HCT116 (cell line): Measurements from ENCODE around the gene UVRAG. TPM values are rescaled to one million over a fixed set of nuclear protein-coding genes. Genes with fewer than 3 reads are reported as not detected.

Experiments used
- ATAC-seq: fragments of 200-7000 bp; cut with Tn5 transposase; 2 replicates; pipeline ENCODE4 v1.9.1; 2020; ENCODE audit warnings: mild to moderate bottlenecking, moderate library complexity
- BruUV-seq: library from RNA; stranded (reverse); fragments of 400-500 nt; replicated peaks from 2 replicates; lab custom pipeline; 2021; lab: Mats Ljungman, UMichigan
- CTCF ChIA-PET: fragments of 300-600 bp; sonication (Branson Sonifier 250); formaldehyde crosslinking; loops from one replicate; lab custom pipeline; 2021; ENCODE audit warnings: antibody characterized with exemption; lab: Charles Lee
- POLR2A ChIA-PET: fragments of 300-600, 350-600 bp; sonication (Branson Sonifier 250); formaldehyde crosslinking; loops from one replicate; lab custom pipeline; 2021; ENCODE audit warnings: antibody characterized with exemption; lab: Charles Lee
- RAD21 ChIA-PET, 2 experiments: fragments of 300-600 bp; sonication (Branson Sonifier 250); formaldehyde crosslinking; loops; one replicate each; lab custom pipeline; 2023; ENCODE audit warnings: low total read pairs in 2 of 2; ENCODE audit not compliant: uncharacterized antibody in 2 of 2, unreplicated experiment in 2 of 2, low non-redundant PET in 1 of 2; lab: Charles Lee
- DNase-seq: peaks from one replicate; pipeline ENCODE4 v3.0.0-alpha.2; 2010; ENCODE audit warnings: low read depth, low spot score
- H2AFZ ChIP-seq: fragments of 200-600 bp; shearing (Covaris generic), sonication (generic); 2 replicates; pipeline ENCODE4 v1.6.1; 2017; ENCODE audit warnings: low read depth, mixed run types, mixed read lengths, antibody characterized with exemption, low read length; ENCODE audit not compliant: poor library complexity, severe bottlenecking
- H3K27ac ChIP-seq: 2 replicates; pipeline ENCODE4 v1.5.1; 2012; ENCODE audit warnings: low read depth, low read length
- H3K27me3 ChIP-seq: fragments of 200-600 bp; sonication (generic); 2 replicates; pipeline ENCODE4 v1.6.1; 2016; ENCODE audit warnings: mixed run types, low read length, mixed read lengths; ENCODE audit not compliant: insufficient read depth
- H3K36me3 ChIP-seq, 2 experiments: fragments of 200-500 bp in 1 of 2; fragments of 200-600 bp in 1 of 2; sonication (Bioruptor generic) in 1 of 2; sonication (generic) in 1 of 2; 2 replicates each; pipeline versions ENCODE4 v1.5.1 to v1.6.1; 2014 to 2016; ENCODE audit warnings: low read length in 2 of 2, inconsistent platforms in 1 of 2, mixed read lengths in 1 of 2, mixed run types in 1 of 2; ENCODE audit not compliant: insufficient read depth in 2 of 2, control insufficient read depth in 1 of 2
- H3K4me1 ChIP-seq, 2 experiments: fragments of 200-600 bp in 1 of 2; sonication (generic) in 1 of 2; 2 replicates each; pipeline versions ENCODE4 v1.5.1 to v1.6.1; 2012 to 2017; ENCODE audit warnings: low read length in 2 of 2, inconsistent platforms in 1 of 2, mild to moderate bottlenecking in 1 of 2, mixed read lengths in 1 of 2, mixed run types in 1 of 2, moderate library complexity in 1 of 2; ENCODE audit not compliant: insufficient read depth in 2 of 2, control insufficient read depth in 1 of 2
- H3K4me2 ChIP-seq: fragments of 200-600 bp; sonication (generic); 2 replicates; pipeline ENCODE4 v1.6.1; 2017; ENCODE audit warnings: mixed run types, low read length, mixed read lengths
- H3K4me3 ChIP-seq, 2 experiments: fragments of 200-600 bp in 1 of 2; sonication (generic) in 1 of 2; replicated peaks in 1 of 2; 2 replicates each; pipeline ENCODE4 v1.5.1; 2011 to 2016; ENCODE audit warnings: low read length in 2 of 2, control low read depth in 1 of 2, low read depth in 1 of 2, mild to moderate bottlenecking in 1 of 2, mixed read lengths in 1 of 2, mixed run types in 1 of 2
- H3K79me2 ChIP-seq: fragments of 200-600 bp; sonication (generic); 2 replicates; pipeline ENCODE4 v1.6.1; 2017; ENCODE audit warnings: mild to moderate bottlenecking, mixed run types, low read length, moderate library complexity, mixed read lengths; ENCODE audit not compliant: insufficient read depth
- H3K9ac ChIP-seq: fragments of 200-600 bp; sonication (generic); 2 replicates; pipeline ENCODE4 v1.6.1; 2016; ENCODE audit warnings: low read length, mixed read lengths
- H3K9me2 ChIP-seq: fragments of 200-600 bp; sonication (generic), shearing (Covaris generic); 2 replicates; pipeline ENCODE4 v1.6.1; 2017; ENCODE audit warnings: mixed run types, mild to moderate bottlenecking, moderate library complexity; ENCODE audit not compliant: insufficient read depth
- H3K9me3 ChIP-seq, 2 experiments: fragments of 200-500 bp in 1 of 2; fragments of 200-600 bp in 1 of 2; sonication (Bioruptor generic) in 1 of 2; sonication (generic) in 1 of 2; 2 replicates each; pipeline ENCODE4 v1.6.1; 2014 to 2017; ENCODE audit warnings: low read length in 2 of 2, mixed read lengths in 2 of 2, inconsistent platforms in 1 of 2, low read depth in 1 of 2, mild to moderate bottlenecking in 1 of 2, mixed run types in 1 of 2, moderate library complexity in 1 of 2; ENCODE audit not compliant: control insufficient read depth in 1 of 2, insufficient read depth in 1 of 2
- H4K20me1 ChIP-seq: fragments of 200-600 bp; sonication (generic), shearing (Covaris generic); 2 replicates; pipeline ENCODE4 v1.6.1; 2017; ENCODE audit warnings: mixed run types, mild to moderate bottlenecking, moderate library complexity; ENCODE audit not compliant: insufficient read depth
- ATF3 ChIP-seq: IDR thresholded peaks from 2 replicates; pipeline ENCODE4 v1.6.1; 2012
- CBX3 ChIP-seq: IDR thresholded peaks from 2 replicates; pipeline ENCODE4 v1.6.1; 2012; ENCODE audit warnings: low read depth
- CEBPB ChIP-seq: IDR thresholded peaks from 2 replicates; pipeline ENCODE4 v1.6.1; 2012; ENCODE audit warnings: low read depth
- CTCF ChIP-seq, 3 experiments: fragments of 200-600 bp in 1 of 3; sonication (generic) in 1 of 3; IDR thresholded peaks in 2 of 3; conservative IDR thresholded peaks in 1 of 3; 2 replicates each; pipeline ENCODE4 v1.5.1; 2012 to 2017; ENCODE audit warnings: low read depth in 2 of 3, low read length in 2 of 3, antibody characterized with exemption in 1 of 3, borderline replicate concordance in 1 of 3, control low read depth in 1 of 3, mild to moderate bottlenecking in 1 of 3, mixed read lengths in 1 of 3, mixed run types in 1 of 3, moderate library complexity in 1 of 3; ENCODE audit not compliant: insufficient read depth in 1 of 3
- EGR1 ChIP-seq: IDR thresholded peaks from 2 replicates; pipeline ENCODE4 v1.6.1; 2012; ENCODE audit warnings: low read depth
- ELF1 ChIP-seq: IDR thresholded peaks from 2 replicates; pipeline ENCODE4 v1.6.1; 2012; ENCODE audit warnings: low read depth, borderline replicate concordance
- EZH2 ChIP-seq: fragments of 200-600 bp; sonication (generic); IDR thresholded peaks from 2 replicates; pipeline ENCODE4 v1.6.1; 2017; ENCODE audit warnings: antibody characterized with exemption, mixed run types
- EZH2phosphoT487 ChIP-seq: fragments of 200-600 bp; IDR thresholded peaks from 2 replicates; pipeline ENCODE4 v1.6.1; 2018; ENCODE audit warnings: antibody characterized with exemption, borderline replicate concordance
- FOSL1 ChIP-seq: IDR thresholded peaks from 2 replicates; pipeline ENCODE4 v1.6.1; 2012; ENCODE audit warnings: low read depth
- JUND ChIP-seq: IDR thresholded peaks from 2 replicates; pipeline ENCODE4 v1.6.1; 2012
- POLR2A ChIP-seq: IDR thresholded peaks from 2 replicates; pipeline ENCODE4 v1.7.0; 2011; ENCODE audit warnings: borderline replicate concordance; ENCODE audit not compliant: insufficient read depth, insufficient read length; ENCODE audit errors: extremely low read depth
- RAD21 ChIP-seq: IDR thresholded peaks from 2 replicates; pipeline ENCODE4 v1.6.1; 2012; ENCODE audit warnings: low read depth, mild to moderate bottlenecking
- SIN3A ChIP-seq: IDR thresholded peaks from 2 replicates; pipeline ENCODE4 v1.6.1; 2012; ENCODE audit warnings: low read depth
- SP1 ChIP-seq: IDR thresholded peaks from 2 replicates; pipeline ENCODE4 v1.6.1; 2012; ENCODE audit warnings: low read depth
- TCF7L2 ChIP-seq: IDR thresholded peaks from 2 replicates; pipeline ENCODE4 v1.7.0; 2011; ENCODE audit warnings: borderline replicate concordance, inconsistent platforms; ENCODE audit not compliant: insufficient read depth, insufficient read length; ENCODE audit errors: extremely low read depth
- YY1 ChIP-seq: IDR thresholded peaks from 2 replicates; pipeline ENCODE4 v1.6.1; 2011; ENCODE audit warnings: low read length, low read depth, moderate library complexity, mild to moderate bottlenecking; ENCODE audit not compliant: insufficient replicate concordance; ENCODE audit errors: extremely low read depth
- ZBTB33 ChIP-seq: IDR thresholded peaks from 2 replicates; pipeline ENCODE4 v1.6.1; 2011; ENCODE audit warnings: mild to moderate bottlenecking, low read length, moderate library complexity; ENCODE audit not compliant: insufficient replicate concordance; ENCODE audit errors: extremely low read depth
- ZFX ChIP-seq: fragments of 450-650 bp; IDR thresholded peaks from 2 replicates; pipeline ENCODE4 v1.6.1; 2017
- ZNF274 ChIP-seq: fragments of 200-500 bp; sonication (Bioruptor generic); IDR thresholded peaks from 2 replicates; pipeline ENCODE4 v1.6.1; 2014; ENCODE audit warnings: mild to moderate bottlenecking, low read depth, low read length, inconsistent platforms
- intact Hi-C: fragments of 100-400 bp; cut with micrococcal nuclease; formaldehyde crosslinking; loops from 2 replicates; pipeline ENCODE4 v1.10.0; 2022
- total RNA-seq: library from RNA; stranded (reverse); gene quantifications from one replicate; pipeline ENCODE4 v1.2.1, GENCODE V29; 2021; ENCODE audit not compliant: unreplicated experiment

UVRAG gene
- total RNA-seq, 1 experiment from 2014 or later: 12.3 TPM

GRCh38 chr11:76166314-76166713 lies 351.3 kb downstream of the UVRAG start:
- POLR2A ChIA-PET: no interaction called here
- no peaks in the 10 kb centered on the region for H3K9me3 ChIP-seq
- RAD21 ChIA-PET: no interaction called here
- H3K4me1 ChIP-seq: no peaks in the 10 kb centered on the region
- no peak overlapping the region for H2AFZ ChIP-seq
- no peaks in the 10 kb centered on the region for H3K36me3 ChIP-seq
- CTCF ChIA-PET: no interaction called here
- no peak overlapping the region for H3K4me2 ChIP-seq
- intact Hi-C loops: no loop called here
- H3K9me2 ChIP-seq: no peaks in the 10 kb centered on the region
- no peaks in the 10 kb centered on the region for H3K79me2 ChIP-seq
- H4K20me1 ChIP-seq: no peaks in the 10 kb centered on the region
- no peak overlapping the region for H3K4me3 ChIP-seq
- no peak for ATAC-seq
- no peak for DNase-seq
- TF ChIP-seq ELF1 (no peak), SP1 (no peak), SIN3A (no peak), ZBTB33 (no peak), ZNF274 (no peak), ATF3 (no peak), POLR2A (no peak), EZH2 (no peak), RAD21 (no peak), ZFX (no peak), EZH2phosphoT487 (no peak), CEBPB (no peak), JUND (no peak), TCF7L2 (no peak), EGR1 (no peak), FOSL1 (no peak), YY1 (no peak), CTCF (IDR thresholded peaks at IDR 0.05 in 2 of 3, conservative IDR thresholded peaks at IDR 0.05 in 1 of 3; ENCODE audit: borderline replicate concordance in 1 of 3, insufficient read depth in 1 of 3, low read depth in 2 of 3, low read length in 2 of 3) (no peak), CBX3 (no peak)
- no peak overlapping the region for H3K27ac ChIP-seq
- no peaks in the 10 kb centered on the region for H3K27me3 ChIP-seq
- BruUV-seq: no TSS peak
- H3K9ac ChIP-seq: no peak overlapping the region
